NCI-H1930 (cell line): Measurements from ENCODE around the gene PRR20B.
"Not testable (repeated sequence)": the region's sequence is repeated elsewhere in the genome, so short reads cannot be mapped to it uniquely, and the experiment has no call there.

Experiments used
- DNase-seq, 2 experiments: peaks; one replicate each; lab custom pipeline; 2025; lab: John Stamatoyannopoulos, UW

Gene PRR20B

DNA sequence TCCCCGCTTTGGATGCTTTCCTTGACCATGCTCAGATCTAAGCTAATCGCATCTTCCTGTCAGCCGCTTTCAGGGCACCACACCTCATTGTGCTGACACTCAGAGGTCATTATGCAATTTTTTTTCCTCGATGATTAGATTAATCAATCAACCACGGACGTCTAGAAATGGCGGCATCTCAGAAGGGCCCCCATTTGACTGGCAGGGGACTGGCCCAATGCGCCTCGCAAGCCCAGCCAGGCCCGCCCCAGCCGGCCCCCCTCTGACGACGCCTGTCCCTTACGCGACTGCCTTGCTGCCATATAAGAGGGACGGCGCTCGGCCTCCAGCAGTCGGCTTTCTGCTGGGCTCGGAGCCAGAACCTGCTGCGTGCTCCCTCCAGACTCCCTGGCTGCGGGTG lies at the start of gene PRR20B:
Gene PRR20B, plus strand, starts transcription at position 301 of the 400 bp plus-strand sequence. CDS start 387 bp downstream, outside the sequence.
- not testable (repeated sequence) for DNase-seq

DNA sequence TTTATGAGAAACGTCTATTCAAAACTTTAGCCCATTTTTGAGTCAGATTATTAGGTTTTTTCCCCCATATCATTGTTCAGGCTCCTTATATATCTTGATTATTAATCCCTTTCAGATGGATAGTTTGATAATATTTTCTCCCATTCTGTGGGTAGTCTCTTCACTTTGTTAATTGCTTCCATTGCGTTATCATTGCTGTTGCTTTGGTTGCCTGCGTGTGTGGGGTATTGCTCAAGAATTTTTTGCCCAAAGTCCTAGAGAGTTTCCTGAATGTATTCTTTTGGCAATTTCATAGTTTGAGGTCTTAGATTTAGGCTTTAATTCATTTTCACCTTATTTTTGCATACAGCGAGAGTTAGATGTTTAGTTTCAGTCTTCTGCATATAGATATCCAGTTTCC lies 32.3 kb upstream of the PRR20B start:
- no peak for DNase-seq

GRCh38 chr13:57123681-57124080 lies 23.6 kb upstream of the PRR20B start:
- DNase-seq: no peak

DNA sequence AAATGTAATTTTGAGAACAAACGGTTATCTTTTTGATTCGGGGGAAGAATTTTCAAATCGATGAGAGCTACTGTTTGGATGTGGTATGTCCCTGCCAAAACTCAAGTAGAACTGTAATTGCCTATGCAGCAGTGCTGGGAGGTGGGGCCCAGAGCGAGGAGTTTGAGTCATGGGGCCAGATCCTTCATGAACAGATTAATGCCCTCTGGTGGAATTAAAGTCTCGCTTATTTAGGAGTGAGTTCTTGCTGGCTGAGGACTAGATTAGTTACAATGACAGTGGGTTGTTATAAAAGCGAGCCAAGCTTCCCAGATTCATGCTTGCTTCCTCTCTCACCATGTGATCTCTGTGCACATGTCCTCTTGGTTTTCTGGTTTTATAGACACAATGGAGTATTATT lies 18.4 kb upstream of the PRR20B start:
- DNase-seq: no peak

DNA sequence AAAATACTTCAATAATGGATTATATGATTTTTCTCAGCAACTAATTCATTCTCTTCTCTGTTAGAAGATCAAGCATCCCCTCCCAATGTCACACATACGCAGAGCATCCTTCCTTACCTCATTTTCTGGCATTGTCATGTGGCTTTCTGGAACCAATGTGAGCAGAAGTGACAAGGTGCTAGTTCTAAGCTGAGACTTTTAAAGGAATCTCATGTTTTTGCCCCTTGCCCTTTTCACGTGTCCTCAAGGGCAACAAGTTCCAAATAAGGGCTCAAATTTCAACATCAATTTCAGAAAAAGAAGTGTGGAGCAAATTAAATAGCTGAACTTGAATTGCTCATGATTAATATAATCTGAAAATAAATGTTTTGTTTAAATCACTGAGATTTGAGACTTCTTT lies 11.2 kb upstream of the PRR20B start:
- no peak for DNase-seq

GRCh38 chr13:57137585-57137984 lies 9.7 kb upstream of the PRR20B start:
- no peak for DNase-seq

DNA sequence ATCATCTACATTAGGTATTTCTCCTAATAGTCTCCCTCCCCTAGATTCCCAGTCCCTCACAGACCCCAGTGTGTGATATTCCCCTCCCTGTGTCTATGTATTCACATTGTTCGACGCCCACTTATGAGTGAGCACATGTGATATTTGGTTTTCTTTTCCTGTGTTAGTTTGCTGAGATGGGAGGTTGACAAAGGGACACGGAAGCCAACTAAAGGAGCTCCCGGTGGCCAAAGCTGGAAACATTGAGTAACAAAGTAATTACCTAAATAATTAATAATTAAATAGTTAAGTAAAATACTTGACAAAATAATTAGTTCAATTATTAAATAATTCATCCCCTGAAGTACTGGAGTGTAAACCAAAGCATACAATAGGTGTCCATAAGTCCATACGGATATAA lies 8.3 kb upstream of the PRR20B start:
- DNase-seq: no peak

DNA sequence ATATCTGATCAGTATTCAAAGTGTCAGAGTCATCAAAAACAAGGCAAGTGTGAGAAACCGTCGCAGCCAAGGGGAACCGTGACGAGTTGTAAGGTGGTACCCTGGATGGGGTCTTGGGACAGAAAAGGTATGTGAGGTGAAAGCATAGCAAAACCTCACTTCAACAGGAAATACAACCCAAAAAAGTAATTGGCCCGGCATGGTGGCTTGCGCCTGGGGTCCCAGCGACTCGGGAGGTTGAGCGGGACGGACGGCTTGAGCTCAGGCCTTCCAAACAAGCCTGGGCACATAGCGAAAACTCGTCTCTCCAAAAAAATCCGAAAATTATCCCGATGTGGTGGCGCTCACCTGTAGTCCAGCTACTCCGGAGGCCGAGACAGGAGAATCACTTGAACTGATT lies 7.5 kb upstream of the PRR20B start:
- not testable (repeated sequence) for DNase-seq

DNA sequence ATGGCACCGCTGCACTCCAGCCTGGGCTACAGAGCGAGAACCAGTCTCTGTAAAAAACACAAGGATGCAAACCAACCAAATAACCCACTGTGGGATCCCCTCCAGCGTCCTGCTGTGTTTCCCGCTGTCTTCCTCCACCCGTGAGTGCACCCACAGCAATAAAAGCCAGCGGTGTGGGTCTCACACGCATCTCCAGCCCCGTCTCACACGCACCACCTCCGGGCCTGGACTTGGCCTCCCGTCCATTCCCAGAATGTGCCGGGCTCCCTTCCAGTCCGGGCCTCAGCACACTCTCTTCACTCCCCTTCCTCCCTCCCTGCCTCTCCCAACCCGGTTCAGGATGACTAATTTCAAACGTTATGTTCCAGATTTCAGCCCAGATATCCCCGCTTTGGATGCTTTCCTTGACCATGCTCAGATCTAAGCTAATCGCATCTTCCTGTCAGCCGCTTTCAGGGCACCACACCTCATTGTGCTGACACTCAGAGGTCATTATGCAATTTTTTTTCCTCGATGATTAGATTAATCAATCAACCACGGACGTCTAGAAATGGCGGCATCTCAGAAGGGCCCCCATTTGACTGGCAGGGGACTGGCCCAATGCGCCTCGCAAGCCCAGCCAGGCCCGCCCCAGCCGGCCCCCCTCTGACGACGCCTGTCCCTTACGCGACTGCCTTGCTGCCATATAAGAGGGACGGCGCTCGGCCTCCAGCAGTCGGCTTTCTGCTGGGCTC lies 6.9 kb upstream of the PRR20B start, which contains the start of gene PRR20A:
Gene PRR20A, plus strand, starts transcription at position 684 of the 734 bp plus-strand sequence. CDS start 387 bp downstream, outside the sequence.
- DNase-seq: not testable (repeated sequence)

DNA sequence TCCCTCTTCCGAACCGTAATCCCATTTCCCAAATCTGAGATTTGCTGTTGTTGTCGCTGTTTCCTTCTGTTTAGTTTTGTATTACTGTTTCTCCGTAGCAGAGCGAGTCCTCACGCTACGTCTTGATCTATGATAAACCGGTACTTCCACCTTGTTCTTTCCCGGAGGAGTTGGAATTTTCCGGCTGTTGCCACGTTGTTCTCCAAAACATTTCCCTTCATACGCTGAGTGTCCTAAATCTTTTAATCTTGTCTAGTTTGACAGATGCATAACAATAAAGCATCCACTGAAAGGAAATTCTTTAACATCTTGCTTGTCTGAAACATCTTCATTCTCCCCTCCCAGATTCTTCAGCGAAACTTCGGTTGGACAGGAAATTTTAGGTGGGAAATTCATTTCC lies 818 bp downstream of the PRR20B start:
- DNase-seq: not testable (repeated sequence)

DNA sequence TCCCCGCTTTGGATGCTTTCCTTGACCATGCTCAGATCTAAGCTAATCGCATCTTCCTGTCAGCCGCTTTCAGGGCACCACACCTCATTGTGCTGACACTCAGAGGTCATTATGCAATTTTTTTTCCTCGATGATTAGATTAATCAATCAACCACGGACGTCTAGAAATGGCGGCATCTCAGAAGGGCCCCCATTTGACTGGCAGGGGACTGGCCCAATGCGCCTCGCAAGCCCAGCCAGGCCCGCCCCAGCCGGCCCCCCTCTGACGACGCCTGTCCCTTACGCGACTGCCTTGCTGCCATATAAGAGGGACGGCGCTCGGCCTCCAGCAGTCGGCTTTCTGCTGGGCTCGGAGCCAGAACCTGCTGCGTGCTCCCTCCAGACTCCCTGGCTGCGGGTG lies 6.5 kb downstream of the PRR20B start, which contains the start of gene PRR20C:
Gene PRR20C, plus strand, starts transcription at position 301 of the 400 bp plus-strand sequence. CDS start 387 bp downstream, outside the sequence.
- not testable (repeated sequence) for DNase-seq

GRCh38 chr13:57160332-57160731 lies 13.0 kb downstream of the PRR20B start, which contains the start of gene PRR20D:
Gene PRR20D (plus strand): TSS chr13:57160632. CDS start chr13:57161019, 387 bp downstream.
- not testable (repeated sequence) for DNase-seq

- not testable (repeated sequence) for DNase-seq
These were observed 19.6 kb downstream of the PRR20B start, which contains the start of gene PRR20E for GRCh38 chr13:57166897-57167296. Gene PRR20E (plus strand): TSS chr13:57167197. CDS start chr13:57167584, 387 bp downstream.

DNA sequence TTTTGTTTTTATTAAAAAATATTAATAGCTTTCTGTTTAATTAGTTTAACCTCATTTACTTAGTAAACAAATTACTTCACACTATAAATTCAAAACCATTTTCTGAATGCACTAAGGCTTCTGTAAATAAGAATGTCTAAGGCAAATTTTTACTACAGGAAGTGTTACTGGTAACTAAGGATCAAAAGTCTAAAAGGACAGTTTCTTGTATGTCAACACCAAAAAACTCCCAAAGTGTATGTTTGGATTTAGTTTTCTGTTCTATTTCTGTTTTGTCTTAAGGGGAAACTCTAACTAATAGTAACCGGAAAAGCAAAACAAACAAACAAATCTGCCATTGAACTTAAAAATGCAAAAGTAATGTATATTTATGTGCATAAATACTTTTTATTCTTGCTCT lies 44.4 kb downstream of the PRR20B start:
- DNase-seq: no peak
